GM04504 (cell line): ENCODE measurements around the gene EXOSC7.
A peak's percentile ranks its signal among the peaks of the same experiment; 100 is the strongest.
"Not testable (repeated sequence)": the region's sequence is repeated elsewhere in the genome, so short reads cannot be mapped to it uniquely, and the experiment has no call there.

Experiments used
- DNase-seq: peaks from one replicate; pipeline ENCODE4 v3.0.0-alpha.2; 2012; ENCODE audit warnings: low read depth

Gene EXOSC7

GRCh38 chr3:45024542-45025255 lies 48.7 kb downstream of the EXOSC7 start:
- no peak for DNase-seq

- DNase-seq: peak; percentile 58
Measured at GRCh38 chr3:45026038-45026437, 50.0 kb downstream of the EXOSC7 start, which contains the start of gene CLEC3B. TSS of gene CLEC3B (plus strand) at chr3:45026303. CDS start at chr3:45026363, 60 bp downstream.

DNA sequence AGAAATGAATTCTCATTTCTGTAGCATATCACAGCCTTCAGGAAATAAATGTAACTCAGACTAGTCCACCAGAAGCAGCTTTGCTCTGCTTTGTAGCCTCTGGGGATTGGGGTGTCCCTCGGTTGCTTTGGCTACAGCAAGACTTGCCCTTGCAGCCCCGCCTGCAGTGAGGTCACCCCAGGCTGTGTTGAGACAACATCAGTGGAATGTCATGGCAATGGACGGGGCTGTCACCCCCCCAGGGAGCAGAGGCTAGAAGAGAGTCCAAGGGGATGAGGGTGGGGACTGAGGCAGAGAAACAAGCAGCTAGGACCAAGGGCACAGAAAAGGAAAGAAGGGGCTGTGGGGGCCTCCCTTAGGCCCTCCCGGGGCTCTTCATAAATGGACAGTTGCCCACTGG lies 50.9 kb downstream of the EXOSC7 start:
- DNase-seq: peak; percentile 74

GRCh38 chr3:45027441-45027840 lies 51.4 kb downstream of the EXOSC7 start:
- DNase-seq: no peak

DNA sequence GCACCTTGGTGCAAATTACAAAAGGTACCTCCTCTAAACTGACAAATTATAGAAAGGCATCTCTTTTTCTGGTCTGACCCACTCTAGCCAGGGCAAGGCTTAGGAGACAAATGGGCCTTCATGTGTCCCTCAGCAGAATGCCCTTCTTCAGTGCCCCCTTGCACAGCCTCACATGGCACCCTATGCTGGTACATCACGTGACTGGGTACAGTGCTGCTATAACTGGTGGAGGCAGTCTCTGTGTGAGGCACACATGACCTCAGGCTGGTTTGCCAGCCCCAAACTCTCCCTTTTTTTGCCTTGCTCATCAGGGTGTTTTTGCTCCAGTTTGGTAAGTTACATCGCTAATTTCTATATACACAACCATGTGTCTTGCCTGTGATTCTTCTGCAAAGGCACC lies 53.2 kb downstream of the EXOSC7 start:
- DNase-seq: no peak

- DNase-seq: peak; percentile 56
Measured at GRCh38 chr3:45029661-45030060, 53.6 kb downstream of the EXOSC7 start.

DNA sequence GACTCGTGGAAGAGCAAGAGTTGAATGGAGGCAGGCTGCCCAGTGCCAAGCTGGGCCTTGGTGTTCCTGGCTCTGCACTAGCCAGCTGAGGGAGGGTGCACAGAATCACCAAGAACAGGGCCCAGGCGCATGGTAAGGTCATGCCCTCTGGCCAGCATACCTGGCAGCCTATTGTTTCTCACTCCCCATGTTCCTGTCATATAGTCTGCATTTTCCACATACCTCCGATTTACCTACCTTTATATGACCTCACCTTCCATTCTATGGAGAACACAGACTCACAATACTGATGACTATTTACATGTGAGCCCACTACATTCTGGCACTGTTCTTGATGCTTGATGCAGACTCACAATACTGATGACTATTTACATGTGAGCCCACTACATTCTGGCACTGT lies 55.5 kb downstream of the EXOSC7 start:
- DNase-seq: no peak

GRCh38 chr3:45032113-45032512 lies 56.1 kb downstream of the EXOSC7 start:
- DNase-seq: no peak

GRCh38 chr3:45033791-45034190 lies 57.7 kb downstream of the EXOSC7 start:
- no peak for DNase-seq

DNA sequence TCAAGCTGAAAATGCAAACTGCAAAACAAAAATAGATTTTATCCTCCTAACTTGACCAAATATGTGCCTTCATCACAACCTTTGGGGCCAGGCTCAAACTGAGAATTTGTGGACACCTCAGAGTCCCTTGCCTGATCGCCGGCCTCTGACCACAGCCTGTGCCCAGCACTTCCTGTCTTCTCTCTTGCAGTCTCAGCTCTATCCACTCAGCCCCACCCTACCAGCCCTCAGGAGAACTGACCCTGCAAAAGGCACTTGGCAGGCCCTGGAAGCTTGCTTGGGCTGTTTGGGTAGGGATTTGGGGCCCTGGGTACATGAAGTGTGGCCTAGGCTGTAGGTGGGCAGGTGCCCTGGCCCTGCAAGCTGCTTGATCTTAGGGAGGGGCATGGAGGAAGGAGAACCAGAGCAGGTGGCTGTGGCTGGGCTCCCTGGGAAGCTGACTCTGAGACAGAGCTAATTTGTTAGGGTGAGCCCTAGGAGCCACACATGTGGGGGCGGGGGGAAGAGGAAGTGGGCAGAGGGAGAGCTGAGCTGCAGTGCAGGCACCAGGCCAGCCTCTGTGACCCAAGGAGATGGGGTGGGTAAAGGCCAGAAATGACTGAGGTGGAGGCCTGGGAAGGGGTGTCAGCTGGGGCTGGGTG lies 58.7 kb downstream of the EXOSC7 start:
- no peak for DNase-seq

DNA sequence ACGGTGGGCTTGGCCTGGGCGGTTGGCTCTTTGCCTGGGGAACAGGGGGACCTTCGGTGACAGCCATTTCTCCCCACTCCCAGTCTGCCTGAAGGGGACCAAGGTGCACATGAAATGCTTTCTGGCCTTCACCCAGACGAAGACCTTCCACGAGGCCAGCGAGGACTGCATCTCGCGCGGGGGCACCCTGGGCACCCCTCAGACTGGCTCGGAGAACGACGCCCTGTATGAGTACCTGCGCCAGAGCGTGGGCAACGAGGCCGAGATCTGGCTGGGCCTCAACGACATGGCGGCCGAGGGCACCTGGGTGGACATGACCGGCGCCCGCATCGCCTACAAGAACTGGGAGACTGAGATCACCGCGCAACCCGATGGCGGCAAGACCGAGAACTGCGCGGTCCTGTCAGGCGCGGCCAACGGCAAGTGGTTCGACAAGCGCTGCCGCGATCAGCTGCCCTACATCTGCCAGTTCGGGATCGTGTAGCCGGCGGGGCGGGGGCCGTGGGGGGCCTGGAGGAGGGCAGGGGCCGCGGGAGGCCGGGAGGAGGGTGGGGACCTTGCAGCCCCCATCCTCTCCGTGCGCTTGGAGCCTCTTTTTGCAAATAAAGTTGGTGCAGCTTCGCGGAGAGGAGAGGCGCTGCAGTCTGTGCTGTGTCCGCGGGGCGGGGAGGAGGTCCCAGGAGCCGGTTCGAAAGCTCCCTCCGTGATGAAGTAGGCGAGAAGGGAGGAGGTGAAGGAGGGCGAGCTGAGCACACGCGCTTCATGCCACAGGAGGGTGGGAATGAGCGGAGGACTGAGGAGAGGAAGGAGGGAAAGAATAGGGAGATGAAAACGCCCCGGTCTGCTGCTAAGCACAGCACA lies 59.6 kb downstream of the EXOSC7 start:
- no peak for DNase-seq

GRCh38 chr3:45037720-45038455 lies 61.8 kb downstream of the EXOSC7 start:
- peak; percentile 87 for DNase-seq

DNA sequence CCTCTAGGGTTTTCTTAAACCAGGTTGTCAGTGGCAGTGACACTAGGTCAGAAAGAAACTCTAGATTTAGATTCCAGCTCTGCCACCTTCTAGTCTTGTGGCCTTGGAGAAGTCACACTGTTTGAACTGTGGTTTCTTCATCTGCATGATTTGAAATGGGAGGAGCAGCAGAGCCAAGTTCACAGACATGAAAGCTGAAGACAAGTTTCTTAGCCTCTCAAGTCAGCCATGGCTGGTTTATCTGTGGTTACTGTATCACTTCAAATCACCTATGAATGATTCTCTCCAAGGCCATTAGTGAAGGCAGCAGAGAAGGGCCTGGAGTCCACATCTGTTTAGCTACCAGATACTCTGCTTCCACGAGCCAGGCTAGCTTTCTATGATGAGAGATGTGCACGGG lies 65.6 kb downstream of the EXOSC7 start:
- no peak for DNase-seq

GRCh38 chr3:45042162-45042561 lies 66.1 kb downstream of the EXOSC7 start:
- no peak for DNase-seq

DNA sequence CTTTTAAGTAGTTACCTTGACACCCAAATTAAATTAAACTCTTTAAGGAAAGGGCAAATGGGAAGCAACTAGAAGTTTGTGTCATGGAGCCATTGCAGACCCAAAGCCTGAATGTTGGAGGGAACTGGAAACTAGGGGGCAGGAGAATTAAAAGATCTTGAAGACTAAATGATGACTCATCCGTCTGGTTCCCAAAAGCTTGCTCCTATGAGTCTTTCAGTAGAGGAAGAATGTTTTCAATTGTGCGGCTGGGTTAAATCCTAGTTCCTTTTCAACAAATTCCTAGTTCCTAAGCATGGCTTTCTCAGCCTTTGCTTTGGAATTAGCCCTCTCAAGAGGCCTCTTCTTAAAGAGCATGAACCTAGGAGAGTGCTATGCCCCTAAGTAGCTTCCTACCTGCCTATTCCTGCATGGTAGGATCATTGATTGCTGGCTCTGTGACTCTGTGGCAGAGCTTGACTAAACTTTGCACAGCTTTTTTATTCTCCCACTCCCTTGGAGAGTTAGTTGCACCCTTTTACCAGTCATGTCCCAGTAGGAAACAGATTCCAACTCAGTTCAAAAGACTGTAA lies 67.8 kb downstream of the EXOSC7 start:
- DNase-seq: peak; percentile 59

DNA sequence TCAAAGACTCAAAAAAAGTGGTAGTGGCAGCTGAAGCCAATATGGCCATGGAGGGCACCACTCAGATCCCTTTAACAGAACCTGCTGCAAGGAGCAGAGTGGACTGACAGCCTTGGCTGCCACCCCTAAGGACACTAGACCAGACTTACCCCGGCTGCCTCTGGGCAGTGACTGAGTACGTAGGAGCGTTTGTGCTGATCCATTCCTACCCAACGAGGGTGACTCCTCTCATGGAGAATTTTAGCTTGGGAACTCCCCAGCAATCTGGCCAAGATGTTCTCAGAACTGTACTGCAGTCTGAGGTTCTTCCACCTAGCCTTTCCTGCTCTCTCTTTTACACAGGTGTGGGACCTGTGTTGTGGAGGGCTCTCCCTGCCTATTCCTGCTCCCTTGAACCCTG lies 72.2 kb downstream of the EXOSC7 start:
- no peak for DNase-seq

GRCh38 chr3:45049807-45050206 lies 73.8 kb downstream of the EXOSC7 start:
- no peak for DNase-seq

DNA sequence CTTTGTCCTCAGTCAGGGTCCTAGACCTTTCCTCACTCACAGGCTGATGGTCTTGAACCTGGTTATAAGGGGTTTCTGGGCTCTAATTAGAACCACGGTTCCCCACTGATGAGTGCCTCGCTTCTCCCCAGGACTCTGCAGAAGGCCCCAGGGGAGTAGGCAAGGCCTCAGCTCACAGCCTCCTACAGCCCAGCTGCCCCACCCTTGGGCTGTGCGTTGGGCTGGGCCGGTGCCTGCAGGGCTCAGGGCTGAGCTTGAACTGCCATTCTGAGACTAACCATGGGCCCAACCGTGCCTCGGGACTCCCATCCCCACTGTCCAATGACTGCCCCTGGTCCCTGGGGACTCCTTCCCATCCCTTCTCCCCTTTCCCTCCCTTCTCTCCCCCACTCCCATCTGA lies 75.6 kb downstream of the EXOSC7 start:
- DNase-seq: no peak

DNA sequence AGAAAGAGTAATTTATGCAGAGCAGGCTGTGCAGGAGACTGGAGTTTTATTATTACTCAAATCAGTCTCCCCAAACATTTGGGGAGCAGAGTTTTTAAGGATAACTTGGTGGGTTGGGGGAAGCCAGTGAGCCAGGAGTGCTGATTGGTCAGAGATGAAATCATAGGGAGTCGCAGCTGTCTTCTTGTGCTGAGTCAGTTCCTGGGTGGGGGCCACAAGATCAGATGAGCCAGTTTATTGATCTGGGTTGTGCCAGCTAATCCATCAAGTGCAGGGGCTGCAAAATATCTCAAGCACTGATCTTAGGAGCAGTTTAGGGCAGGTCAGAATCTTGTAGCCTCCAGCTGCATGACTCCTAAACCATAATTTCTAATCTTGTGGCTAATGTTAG lies 77.8 kb downstream of the EXOSC7 start:
- not testable (repeated sequence) for DNase-seq

- DNase-seq: peak; percentile 80
Measured at GRCh38 chr3:45054196-45054857, 78.3 kb downstream of the EXOSC7 start.

DNA sequence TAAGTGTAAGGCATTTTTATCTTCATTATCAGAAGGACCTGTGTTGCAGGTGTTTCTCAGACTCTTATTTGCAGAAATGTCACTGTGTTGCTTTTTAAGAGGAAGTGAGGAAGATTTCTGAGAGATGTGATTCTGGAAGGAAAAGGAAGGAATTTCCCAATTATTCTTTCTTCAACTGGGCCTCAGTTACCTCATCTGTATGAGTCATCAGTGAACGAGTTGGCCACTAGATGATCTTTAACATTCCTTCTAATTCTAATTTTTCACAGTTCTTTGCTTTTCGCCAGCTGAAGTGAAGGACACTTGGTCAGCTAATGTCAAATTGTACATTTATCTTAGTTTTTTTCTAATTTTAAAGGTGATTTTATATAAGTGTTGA lies 79.0 kb downstream of the EXOSC7 start:
- DNase-seq: peak; percentile 53
